Measurements from ENCODE around the gene COPG2.

DNA sequence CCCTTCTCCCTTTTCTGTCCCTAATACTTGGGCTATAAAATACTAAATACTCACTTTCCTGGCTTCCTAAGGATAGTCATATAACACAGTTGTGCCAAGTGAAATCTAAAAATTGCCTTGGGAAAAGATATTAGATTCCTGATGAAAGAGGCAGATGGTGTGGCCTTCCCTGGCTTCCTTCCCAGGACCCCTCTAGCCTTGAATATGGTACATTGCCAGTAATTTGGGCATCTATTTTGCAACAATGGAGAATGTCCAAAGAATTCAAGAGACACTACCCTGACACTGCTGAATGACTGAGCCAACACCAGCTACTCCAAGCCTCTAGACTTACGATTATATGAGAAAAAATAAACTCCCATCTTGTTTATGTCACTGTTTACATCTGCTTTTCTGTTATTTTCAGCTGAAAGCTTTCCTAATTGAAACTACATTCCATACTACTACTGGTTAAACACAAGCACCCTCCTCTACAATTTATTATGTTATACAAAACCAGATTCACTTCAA lies 17.9 kb downstream of the COPG2 start:
- no peak for TF ChIP-seq CTCF (IDR thresholded peaks at IDR 0.05)
- no peak for TF ChIP-seq EZH2 (IDR thresholded peaks at IDR 0.05; ENCODE audit: borderline replicate concordance, insufficient read depth, low read depth, low read length, poor library complexity, severe bottlenecking)

All from B cell (primary cell).